NK-92 treated with Interleukin-12 subunit alpha and Interleukin-12 subunit beta, amount 100 ng/mL, for 24 hours (cell line): Measurements from ENCODE around the gene BZW1.

Experiments used
- DNase-seq: peaks from one replicate; lab custom pipeline; 2025; lab: John Stamatoyannopoulos, UW

Gene BZW1

DNA sequence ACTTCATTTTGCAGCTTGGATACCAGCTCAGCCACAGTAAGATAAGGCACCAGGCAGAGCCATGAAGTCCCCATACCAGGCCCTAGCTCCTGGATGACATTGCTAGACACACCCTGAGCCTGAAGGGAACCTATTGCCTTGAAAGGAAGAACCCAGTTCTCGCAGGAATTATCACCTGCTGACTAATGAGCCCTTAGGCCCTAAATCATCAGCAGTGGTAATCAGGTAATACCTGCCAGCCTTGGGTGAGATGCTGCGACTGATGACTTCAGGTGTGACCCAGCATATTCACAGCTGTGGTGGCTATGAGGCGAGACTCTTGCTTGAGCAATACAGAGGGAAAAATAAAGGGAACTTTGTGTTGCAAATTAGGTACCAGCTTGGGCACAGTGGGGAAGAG is 27.8 kb downstream of the BZW1 start:
- DNase-seq = no peak

DNA sequence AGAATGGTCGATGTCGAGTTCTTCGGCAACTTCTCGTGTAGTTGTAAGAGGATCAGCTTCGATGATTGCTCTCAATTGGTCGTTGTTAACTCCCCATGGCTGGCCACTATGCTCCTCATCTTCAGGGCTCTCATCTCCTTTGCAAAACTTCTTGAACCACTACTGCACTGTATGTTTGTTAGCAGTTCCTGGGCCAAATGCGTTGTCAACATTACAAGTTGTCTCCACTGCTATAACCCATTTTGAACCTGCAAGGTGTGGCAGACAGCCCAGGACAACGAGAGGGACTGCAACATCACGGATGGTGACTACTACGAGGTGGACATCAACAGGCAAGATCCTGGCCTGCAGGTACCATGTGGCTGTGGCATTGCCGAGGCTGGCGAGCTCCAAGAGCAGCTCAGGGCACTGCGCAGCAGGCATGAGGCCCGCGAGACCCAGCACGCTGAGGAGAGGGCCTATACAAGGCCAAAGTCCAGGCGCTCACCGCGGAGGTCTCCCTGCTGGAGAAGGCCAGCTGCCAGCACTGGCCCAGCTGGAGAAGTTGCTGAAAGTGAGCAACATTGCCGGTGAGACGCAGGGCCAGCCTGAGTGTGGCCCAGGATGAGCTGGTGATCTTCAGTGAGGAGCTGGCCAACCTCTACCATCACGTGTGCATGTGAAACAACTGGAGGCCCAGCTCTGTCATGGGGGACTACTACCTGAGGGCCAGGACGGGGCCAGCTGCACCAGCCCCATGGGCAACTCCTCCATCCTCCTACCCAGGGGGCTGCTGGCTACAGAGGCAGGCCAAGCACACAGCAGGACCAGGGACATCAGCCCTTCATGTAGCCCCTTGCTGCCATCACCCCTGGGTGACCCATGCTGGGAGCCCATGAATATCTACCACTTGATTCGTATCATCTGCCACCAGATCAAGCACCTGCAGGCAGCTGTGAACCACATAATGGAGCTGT is 32.6 kb downstream of the BZW1 start:
- no peak for DNase-seq

DNA sequence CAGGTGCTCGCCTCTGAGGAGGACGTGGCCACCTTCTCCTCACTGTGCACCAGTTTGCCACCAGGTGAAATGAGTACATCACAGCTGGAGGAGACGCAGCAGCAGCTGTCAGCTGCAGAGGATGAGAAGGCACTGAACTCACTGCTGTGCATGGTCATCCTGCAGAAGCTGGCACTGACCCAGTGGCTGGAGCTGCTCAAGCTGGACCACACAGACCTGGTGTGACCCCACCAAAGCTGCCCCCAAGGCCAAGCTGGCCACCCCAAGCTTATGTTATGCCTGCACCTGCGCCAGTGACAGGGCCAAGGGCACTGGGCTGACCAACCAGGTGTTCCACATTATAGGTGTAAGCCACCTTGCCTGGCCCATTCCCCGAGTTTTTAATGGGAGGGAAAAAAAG is 33.5 kb downstream of the BZW1 start:
- no peak for DNase-seq

DNA sequence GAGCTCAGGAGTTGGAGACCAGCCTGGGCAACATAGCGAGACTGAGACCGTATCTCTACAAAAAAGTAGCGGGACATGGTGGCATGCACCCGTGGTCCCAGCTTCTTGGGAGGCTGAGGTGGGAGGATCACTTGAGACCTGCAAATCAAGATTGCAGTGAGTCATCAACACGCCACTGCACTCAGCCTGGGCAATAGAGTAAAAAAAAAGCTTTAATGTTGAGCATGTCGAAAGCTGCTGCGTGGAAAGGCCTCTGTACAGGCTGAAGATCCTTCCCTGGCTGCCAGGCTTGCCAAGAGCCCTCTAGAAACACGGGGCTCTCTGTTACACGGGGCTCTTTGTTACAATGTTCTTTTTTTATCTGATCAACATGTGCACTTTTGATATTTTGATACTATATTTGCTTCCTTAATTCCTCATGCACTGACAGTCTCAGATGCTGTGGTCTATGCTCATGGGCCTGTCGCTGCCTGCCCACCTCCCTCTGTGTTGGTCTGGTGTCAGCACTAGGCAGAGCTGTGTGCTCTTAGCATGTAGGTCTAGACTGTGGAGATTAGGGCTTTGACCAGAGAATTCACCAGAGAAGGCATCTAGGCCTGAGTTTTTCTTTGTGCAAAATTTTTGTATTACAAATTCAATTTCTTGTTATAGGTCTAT is 34.1 kb downstream of the BZW1 start:
- DNase-seq = no peak

DNA sequence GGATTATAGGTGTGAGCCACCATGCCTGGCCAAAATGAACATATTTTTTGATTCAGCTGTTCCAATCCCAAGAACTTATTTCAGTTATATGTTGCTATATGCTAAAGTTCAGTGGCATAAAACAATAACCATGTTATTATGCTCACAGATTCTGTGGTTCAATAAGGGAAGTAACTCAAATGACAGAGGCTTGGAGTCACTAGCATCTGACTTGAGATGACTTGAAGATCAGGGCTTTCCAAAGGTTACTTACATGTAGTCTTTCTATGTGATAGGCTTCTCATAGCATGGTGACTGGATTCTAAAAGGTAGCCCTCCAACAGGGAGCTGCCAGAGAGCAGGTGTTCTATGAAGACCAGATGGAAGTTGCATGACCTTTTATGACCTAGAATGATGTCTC is 35.6 kb downstream of the BZW1 start:
- no peak for DNase-seq

DNA sequence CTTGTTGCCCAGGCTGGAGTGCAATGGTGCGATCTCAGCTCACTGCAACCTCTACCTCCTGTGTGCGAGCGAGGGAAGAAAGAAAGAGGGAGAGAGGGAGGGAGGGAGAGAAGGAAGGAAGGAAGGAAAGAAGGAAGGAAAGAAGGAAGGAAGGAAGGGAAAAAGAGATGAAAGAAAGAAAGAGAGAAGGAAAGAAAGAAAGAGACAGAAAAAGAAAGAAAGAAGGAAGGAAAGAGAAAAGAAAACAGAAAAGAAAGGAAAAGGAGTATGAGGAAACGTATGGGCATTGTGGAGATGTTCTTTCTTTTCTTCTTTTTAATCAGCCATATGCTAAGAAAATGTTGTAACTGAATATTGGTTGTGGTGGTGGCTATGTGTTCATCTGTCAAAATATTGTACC is 36.2 kb downstream of the BZW1 start:
- no peak for DNase-seq

DNA sequence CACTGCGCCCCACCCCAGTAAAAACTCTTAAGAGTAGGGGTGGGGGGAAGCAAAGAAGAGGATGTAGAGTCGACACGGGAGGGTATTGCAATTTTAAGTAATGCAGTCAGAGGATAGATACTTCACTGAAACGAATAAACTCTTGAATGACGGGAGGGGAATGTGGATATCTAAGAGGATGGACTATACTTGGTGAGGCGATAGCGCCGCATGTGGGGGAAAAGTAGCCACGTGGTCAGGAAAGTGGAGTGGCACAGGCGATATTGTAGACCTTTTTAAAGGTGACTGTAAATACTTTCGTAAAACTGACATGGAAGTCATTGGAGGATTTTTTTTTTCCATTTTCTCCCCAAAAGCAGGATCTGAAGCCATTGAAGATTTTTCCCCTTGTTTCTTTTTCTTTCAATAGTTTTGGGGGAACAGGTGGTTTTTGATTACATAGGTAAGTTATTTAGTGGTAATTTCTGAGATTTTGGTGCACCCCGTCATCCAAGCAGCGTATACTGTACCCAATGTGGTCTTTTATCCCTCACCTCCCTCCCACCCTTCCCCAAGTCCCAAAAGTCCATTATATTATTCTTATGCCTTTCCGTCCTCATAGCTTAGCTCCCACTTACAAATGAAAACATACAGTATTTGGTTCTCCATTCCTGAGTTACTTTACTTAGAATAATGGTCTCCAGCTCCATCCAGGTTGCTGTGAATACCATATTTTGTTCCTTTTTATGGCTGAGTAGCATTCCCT is 39.0 kb downstream of the BZW1 start:
- DNase-seq = no peak

DNA sequence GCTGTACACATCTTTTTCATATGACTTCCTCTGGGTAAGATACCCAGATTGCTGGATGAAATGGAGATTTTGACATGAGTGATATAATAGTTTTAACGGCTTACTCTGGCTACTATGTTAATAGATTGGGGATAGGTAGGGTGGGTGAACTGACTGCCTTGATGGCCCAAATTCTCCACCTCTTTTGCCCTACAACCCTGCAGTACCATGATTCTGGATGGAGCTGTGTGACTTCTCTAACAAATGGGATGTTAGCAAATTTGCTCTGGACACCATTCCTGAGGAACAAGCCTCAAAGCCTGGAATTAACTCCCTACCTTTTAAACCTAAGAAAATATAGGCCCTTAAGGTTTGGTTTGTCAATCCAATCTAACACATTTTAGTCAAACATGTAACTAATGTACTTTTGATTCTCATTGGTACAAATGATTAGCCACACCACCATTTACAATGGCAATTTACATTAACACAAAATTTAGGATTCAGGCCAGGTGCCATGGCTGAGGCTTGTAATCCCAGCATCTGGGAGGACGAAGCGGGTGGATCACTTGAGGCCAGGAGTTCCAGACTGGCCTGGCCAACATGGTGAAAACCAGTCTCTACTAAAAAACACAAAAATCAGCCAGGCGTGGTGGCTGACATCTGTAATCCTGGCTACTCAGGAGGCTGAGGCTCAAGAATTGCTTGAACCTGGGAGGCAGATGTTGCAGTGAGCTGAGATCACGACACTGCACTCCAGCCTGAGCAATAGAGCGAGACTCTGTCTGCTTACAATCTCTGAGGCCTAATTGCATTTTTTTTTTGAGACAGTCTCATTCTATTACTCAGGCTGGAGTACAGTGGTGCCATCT is 39.9 kb downstream of the BZW1 start:
- DNase-seq = no peak

DNA sequence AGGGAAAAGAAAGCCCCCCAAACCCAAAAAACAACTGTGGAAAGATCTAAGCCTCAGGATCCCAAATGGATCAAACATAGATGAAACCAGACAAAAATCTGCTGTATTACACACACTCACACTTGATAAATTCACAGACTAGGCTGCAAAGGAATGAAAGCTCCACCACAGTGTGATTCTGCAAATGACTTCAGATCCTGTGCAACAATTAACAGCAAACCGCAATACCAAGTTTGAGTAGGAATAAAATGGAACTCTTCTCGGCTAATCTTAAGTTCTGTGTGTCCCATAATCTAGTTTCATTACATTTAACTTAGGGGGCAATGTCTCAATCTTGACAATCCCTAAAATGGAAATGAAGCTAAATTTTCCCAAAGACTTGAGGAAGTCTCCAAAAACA is 40.9 kb downstream of the BZW1 start:
- no peak for DNase-seq

DNA sequence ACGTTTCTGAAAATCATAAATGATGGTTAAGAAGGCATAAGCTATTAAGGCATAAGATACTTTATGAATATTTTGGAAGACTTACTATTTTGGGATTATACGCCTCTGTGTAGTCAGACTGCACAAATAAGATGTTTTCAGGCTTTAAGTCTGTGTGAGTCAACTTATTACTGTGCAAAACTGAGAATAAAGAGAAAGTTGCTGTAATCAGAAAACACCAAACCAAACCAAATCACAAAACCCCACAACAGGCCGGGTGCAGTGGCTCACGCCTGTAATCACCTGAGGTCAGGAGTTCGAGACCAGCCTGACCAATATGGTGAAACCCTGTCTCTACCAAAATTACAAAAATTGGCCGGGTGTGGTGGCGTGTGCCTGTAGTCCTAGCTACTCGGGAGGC is 45.1 kb downstream of the BZW1 start:
- no peak for DNase-seq

DNA sequence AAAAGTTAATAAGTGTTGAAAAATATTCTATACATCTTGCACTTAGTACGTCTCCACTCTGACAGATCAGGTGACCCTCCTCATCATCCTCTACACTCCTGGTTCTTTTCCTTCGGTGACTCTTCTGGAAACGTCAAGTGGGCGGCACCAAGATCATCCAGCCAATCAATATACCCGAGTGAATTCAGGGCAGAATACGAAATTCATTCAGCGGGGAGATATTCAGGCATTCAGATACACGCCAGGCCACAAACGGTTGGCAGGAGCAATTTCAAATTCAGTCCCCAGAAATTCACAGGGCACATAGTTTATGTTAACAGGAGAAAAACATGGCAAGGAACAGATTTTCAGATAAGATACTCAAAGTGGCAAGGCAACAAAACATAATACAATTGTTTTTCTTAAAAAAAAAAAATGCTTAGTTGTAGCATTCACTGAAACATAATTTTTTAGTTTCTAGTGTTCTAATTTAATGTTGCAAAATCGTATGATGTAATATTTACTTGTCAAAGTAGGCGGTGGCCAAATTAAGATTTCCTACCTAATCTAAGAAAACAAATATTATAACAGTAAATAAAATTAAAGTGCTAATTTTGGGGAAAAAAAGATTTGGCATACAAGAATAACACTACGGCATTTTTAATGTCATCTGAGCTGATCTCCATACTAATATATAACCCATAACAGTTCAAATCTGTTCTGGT is 48.5 kb downstream of the BZW1 start:
- DNase-seq = no peak

DNA sequence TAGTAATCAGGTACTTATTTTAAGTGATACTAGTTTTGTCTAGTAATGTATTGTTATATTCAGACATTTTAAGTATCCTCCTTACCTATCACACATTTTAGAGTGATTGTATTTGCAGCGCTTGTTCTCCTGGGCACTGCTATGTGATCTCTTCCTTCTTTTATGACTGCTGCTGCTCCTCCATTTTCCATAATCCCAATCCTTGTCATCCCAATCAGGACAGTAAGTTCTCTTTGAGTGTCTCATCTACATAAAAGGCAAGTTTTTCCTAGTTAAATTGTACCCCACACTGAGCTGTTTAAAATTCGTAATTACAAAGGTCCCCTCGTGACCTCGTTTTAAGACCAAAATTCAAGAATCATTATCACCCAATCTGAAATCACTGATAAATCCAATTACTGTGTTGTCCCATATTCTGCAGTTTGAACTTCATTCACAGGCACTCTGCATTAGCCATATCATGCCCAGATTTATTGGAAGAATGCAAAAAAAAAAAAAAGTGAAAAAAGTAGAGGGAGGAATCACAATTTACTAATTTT is 50.0 kb downstream of the BZW1 start:
- DNase-seq = no peak

DNA sequence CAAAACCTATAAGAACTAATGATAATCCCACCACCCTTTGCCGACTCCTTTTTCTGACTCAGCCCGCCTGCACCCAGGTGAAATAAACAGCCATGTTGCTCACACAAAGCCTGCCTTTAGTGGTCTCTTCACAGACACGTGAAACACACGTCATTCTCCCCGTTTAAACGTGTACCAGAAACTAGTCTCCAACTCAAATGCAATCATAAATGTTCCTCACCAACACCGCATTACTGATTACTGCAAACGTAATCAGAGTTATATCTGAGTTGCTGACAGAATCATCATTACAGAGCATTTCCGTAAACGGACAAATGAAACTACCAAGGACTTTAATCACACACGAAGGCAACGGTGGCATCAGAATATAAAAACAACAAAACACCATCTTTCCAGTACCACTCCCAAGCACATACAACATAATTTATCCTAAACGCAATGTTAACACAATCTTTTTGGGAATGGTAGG is 50.9 kb downstream of the BZW1 start:
- DNase-seq = peak; percentile 32

DNA sequence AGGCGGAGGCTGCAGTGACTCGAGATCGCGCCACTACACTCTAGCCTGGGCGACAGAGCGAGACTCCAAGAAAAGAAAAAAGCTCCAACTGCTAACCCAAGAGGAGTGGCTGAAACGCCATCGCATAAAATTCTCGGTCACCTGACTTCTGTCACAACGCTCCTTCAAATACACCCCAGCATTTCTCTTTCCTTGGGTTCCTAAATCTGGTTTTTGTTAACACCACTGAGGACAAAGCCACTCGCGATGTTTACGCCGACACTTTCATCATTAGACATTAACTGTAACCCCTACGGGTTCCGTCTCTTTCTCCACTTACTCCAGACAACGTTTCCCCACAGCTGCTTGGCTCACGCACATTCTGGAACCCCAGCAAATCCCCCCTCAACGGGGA is 52.1 kb downstream of the BZW1 start:
- DNase-seq = no peak

DNA sequence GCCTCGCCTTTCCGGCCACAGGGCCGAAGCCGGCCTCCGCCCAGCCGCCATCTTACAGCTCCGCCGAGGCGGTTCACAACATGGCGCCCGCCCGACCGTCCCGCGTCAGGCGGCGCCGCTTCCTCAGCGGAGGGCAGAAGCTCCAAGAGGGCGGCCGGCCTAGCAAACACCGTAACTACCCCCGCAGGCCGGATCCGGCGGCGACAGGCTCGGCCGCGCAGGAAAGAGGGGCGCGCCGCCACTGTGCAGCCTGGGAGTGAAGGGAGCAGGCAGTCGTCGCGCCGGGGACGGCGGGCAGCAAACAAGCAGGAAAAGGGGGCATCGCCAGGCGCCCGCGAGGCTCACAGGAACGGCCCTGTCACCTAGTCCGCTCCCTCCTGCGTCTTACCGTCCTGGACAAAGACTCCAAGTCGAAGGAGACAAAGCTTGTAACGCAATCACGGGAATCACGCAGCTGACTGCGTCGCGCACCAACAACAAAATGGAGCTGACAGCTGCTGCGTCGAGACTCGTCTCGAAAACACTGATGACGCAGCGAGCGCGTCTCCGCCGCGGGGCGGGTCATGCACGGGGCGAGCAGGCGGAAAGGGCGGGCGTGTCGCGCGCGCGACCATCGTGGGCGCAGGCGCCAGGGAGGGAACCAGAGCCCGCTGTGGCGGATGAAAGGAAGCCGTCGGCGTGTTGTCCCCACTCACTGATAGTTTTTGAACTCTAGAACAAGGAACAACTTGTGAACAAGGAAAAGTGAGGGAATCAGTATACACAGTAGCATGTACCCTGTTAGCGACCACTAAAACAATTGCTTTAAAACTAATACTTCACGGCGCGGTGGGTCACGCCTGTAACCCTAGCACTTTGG is 52.7 kb downstream of the BZW1 start, which contains the start of gene CLK1:
Gene CLK1, minus strand, starts transcription at position 483 of the 859 bp plus-strand sequence. CDS start 2,796 bp downstream, outside the sequence.
- DNase-seq = peak; percentile 89

DNA sequence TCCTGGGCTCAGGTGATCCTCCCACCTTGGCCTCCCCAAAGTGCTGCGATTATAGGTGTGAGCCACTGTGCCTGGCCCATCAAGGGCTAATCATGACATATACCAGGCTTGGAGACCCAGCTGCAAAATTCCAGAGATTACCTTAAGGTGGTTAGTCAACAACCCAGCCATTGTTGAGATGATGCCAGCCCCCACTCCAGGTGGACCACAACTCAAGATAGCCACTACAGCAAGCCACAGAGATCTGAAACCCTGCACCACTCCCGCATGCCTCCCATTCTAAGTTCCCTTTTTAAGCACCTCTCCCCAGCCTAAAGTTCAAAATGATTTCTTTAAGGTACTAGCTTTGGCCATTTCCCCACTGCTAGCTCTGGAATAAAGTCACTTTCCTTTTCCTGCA is 57.3 kb downstream of the BZW1 start:
- no peak for DNase-seq

DNA sequence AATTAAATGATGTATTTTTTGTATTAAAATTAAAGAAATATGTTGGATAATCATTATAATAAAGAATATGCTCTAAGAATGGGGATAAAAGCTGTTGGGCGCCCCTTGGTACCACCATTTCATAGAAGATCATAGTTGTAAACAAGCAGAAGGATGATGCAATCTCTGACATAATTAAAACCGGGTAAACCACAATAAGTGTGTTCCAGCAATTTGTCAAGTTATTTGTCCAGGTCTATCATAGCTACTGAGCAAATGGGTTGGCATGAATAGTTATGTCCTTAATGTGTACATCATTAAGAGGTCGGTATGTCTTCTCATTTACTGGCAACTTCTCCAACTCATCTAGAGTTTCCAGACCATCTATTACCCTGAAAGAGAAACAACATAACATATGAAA is 59.4 kb downstream of the BZW1 start:
- no peak for DNase-seq

DNA sequence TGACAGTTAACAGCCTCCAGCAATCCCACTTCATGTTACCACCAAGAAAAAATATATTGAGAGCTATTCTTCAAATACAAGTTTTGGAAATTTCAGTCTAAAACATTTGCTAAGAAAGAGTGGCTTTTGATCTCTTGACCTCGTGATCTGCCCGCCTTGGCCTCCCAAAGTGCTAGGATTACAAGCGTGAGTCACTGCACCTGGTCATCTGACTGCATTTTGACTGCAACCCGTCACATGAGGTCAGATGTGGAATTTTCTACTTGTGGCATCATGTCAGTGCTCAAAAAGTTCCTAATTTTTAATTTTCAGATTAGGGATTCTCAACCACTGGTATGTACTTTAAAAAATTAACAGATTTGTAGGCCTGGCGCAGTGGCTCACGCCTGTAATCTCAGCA is 61.9 kb downstream of the BZW1 start:
- no peak for DNase-seq
